AG04450 (cell line): ENCODE results near the gene INA. TPM values are rescaled to one million over a fixed set of nuclear protein-coding genes. Genes with fewer than 3 reads are reported as not detected.
A peak's percentile ranks its signal among the peaks of the same experiment; 100 is the strongest.

ENCODE experiments used
- CTCF ChIA-PET: fragments of 300-600, 350-600 bp; formaldehyde crosslinking; extraction: SDS; loops from one replicate; lab custom pipeline; 2022; ENCODE audit warnings: antibody characterized with exemption, inconsistent platforms; lab: Charles Lee
- POLR2A ChIA-PET: fragments of 350-600 bp; formaldehyde crosslinking; extraction: SDS; loops from one replicate; lab custom pipeline; 2021; ENCODE audit warnings: antibody characterized with exemption, inconsistent platforms; lab: Yijun Ruan, JAX
- DNase-seq: peaks from one replicate; pipeline ENCODE4 v3.0.0-alpha.2; 2011; ENCODE audit warnings: low read depth, low spot score
- H3K27ac ChIP-seq: one replicate; pipeline ENCODE4 v1.5.1; 2012; ENCODE audit warnings: low read depth, low read length, control low read depth
- H3K27me3 ChIP-seq: one replicate; pipeline ENCODE4 v1.6.0; 2012; ENCODE audit warnings: low read length; ENCODE audit not compliant: control insufficient read depth, insufficient read depth
- H3K4me3 ChIP-seq: 2 replicates; pipeline ENCODE4 v1.5.1; 2011; ENCODE audit warnings: mild to moderate bottlenecking, low read depth, low read length, control low read depth
- H3K9me3 ChIP-seq: 2 replicates; pipeline ENCODE4 v1.5.1; 2012; ENCODE audit warnings: low read length; ENCODE audit not compliant: control insufficient read depth, insufficient read depth
- polyA plus RNA-seq: library from polyadenylated mRNA; depleted of rRNA; stranded (reverse); fragments of >200 nt; gene quantifications from 2 replicates; pipeline ENCODE4 v1.2.3, GENCODE V29; 2011
- TF ChIP-seq, protein P1 (sequence below): IDR thresholded peaks from 2 replicates; pipeline ENCODE4 v1.5.1; 2011; ENCODE audit warnings: low read depth, low read length, control low read depth, inconsistent platforms

The INA gene
- polyA plus RNA-seq, 1 experiment, result 6.6 TPM

DNA sequence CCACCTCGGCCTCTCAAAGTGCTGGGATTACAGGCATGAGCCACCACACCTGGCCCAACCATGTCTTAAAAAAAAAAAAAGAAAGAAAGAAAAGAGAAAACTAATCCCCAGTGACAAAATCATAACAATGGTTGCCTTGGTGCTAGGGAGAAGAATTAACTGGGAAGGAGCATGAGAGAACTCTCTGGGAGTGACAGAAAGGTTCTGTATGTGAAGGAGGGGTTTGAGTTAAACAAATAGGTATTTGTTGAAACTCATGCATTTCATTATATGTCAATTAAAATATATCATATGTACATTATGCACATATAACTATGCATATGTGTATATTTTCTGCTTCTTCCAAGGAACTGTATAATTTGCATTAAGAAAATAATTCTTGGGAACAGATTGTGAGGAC lies 33.3 kb downstream of the INA start:
- no peak for DNase-seq
- H3K4me3 ChIP-seq, result no peak overlapping the region
- no peak overlapping the region for H3K27ac ChIP-seq
- no peaks in the 10 kb centered on the region for H3K27me3 ChIP-seq
- no peaks in the 10 kb centered on the region for H3K9me3 ChIP-seq
- TF ChIP-seq, protein P1, sequence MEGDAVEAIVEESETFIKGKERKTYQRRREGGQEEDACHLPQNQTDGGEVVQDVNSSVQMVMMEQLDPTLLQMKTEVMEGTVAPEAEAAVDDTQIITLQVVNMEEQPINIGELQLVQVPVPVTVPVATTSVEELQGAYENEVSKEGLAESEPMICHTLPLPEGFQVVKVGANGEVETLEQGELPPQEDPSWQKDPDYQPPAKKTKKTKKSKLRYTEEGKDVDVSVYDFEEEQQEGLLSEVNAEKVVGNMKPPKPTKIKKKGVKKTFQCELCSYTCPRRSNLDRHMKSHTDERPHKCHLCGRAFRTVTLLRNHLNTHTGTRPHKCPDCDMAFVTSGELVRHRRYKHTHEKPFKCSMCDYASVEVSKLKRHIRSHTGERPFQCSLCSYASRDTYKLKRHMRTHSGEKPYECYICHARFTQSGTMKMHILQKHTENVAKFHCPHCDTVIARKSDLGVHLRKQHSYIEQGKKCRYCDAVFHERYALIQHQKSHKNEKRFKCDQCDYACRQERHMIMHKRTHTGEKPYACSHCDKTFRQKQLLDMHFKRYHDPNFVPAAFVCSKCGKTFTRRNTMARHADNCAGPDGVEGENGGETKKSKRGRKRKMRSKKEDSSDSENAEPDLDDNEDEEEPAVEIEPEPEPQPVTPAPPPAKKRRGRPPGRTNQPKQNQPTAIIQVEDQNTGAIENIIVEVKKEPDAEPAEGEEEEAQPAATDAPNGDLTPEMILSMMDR, result no peak
- CTCF ChIA-PET, result no interaction called here
- POLR2A ChIA-PET, result interaction anchor here (0.7 kb wide), 1 partner anchor 180 kb away, joined by 3 read pairs; no protein-coding TSS in a partner anchor

DNA sequence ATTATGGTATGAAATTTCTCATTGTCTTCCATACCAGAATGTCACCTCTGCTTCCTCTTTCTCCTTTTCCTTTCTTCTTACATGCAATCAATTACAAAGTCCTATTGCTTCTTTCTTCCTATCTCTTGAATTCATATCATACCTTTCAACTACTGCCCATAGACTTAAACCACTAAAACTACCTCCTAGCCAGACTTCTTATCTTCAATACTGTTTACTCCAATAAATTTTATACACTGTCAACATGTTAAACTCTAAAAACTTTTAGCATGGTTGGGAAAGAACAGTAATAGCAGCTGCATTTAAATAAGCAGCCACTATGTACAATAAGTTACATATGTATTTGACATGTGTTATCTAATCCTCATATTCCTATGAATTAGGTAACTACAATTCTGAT lies 39.1 kb downstream of the INA start:
- Histone ChIP-seq H3K9me3 (no peaks in the 10 kb centered on the region), H3K4me3 (no peak overlapping the region), H3K27ac (no peak overlapping the region), H3K27me3 (no peaks in the 10 kb centered on the region)
- TF ChIP-seq, protein P1, result no peak
- no peak for DNase-seq
- ChIA-PET CTCF (no interaction called here), POLR2A (no interaction called here)

DNA sequence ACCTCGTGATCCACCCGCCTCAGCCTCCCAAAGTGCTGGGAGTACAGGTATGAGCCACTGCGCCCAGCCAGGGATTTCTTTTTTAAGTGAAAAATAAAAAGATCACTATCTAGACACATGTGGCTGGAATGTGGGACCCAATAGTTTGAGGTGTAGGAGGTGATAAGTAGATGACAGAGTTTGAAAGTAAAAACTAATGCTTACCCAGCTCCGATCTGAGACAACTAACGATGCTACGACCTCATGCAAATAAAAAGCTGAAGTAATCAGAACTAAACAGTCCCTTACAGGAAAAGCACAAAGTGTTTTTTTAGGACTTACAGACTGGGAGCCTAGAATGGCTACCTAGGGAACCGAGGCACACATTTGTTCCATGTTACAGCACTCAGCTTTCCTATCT lies 51.0 kb downstream of the INA start:
- POLR2A ChIA-PET, result no interaction called here
- TF ChIP-seq, protein P1, result no peak
- no peak overlapping the region for H3K4me3 ChIP-seq
- no peaks in the 10 kb centered on the region for H3K9me3 ChIP-seq
- no peak for DNase-seq
- CTCF ChIA-PET, result no interaction called here
- H3K27me3 ChIP-seq, result no peaks in the 10 kb centered on the region
- no peak overlapping the region for H3K27ac ChIP-seq

DNA sequence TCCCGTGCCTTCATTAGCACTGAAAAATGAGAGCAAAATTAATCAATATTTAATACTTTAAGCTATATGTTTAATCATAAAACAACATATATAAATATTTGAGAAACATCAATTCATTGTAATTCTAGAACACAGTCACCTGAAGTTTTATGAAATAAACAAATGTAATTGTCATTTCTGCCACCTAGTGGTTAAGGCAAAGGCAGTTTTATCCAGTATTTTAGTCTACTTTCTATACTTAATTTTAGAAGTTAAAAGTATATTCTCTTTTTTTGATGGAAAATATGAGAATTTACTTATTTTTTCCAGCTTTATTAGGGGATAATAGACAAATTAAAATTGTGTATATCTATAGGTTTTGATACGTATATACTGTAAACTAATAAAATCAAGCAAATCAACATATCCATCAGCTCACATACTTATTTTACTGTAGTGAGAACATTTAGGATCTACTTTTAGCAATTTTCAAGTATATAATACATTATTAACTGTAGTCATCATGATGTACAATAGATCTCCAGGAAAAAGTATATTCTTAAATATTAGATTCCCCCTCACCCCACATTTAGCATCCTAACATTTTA lies 57.1 kb downstream of the INA start:
- H3K9me3 ChIP-seq, result no peaks in the 10 kb centered on the region
- TF ChIP-seq, protein P1, result peak; percentile 65
- H3K27me3 ChIP-seq, result no peaks in the 10 kb centered on the region
- DNase-seq, result no peak
- CTCF ChIA-PET, result interaction anchor here (0.6 to 2.3 kb wide), 30 partner anchors 9 to 507 kb away, joined by 3 to 18 read pairs (median 5); partner anchors contain the start of gene CNNM2
- POLR2A ChIA-PET, result no interaction called here
- H3K4me3 ChIP-seq, result no peak overlapping the region
- H3K27ac ChIP-seq, result no peak overlapping the region

DNA sequence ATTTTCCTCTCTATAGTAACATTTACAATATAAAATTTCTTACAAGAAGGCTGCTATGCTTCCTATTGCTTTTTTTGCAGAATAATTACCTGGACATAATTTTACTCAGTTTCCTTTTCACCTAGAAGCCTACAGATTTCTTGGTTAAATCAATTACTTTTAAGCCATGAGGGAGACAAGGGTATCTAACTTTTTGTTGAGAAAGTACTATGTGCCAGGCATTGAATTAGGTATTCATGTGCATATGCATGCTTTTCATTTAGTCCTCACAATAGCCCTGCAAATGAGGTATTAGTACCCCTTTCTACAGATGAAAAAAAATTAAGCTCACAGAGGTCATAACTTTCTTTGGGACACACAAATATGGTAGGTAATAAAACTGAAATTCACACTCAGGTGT lies 57.6 kb downstream of the INA start:
- ChIA-PET POLR2A (no interaction called here), CTCF (interaction anchor here (0.6 to 2.3 kb wide), 21 partner anchors 9 to 507 kb away, joined by 3 to 18 read pairs (median 5); partner anchors contain the start of gene CNNM2)
- no peaks in the 10 kb centered on the region for H3K27me3 ChIP-seq
- TF ChIP-seq, protein P1, result no peak
- no peak for DNase-seq
- no peak overlapping the region for H3K4me3 ChIP-seq
- H3K27ac ChIP-seq, result no peak overlapping the region
- H3K9me3 ChIP-seq, result no peaks in the 10 kb centered on the region
